Activated B cell treated with CpG ODN at 0.5 μM for 24 hours (primary cell): ENCODE results near the gene FES. TPM values are rescaled to one million over a fixed set of nuclear protein-coding genes. Genes with fewer than 3 reads are reported as not detected.

Experiments used
- ATAC-seq: fragments of 200-7000 bp; cut with Tn5 transposase; one replicate; pipeline ENCODE4 v1.10.0; 2021; ENCODE audit warnings: low read depth, mild to moderate bottlenecking, moderate library complexity
- CTCF ChIA-PET: fragments of 350-600 bp; sonication (Branson Sonifier 250); formaldehyde crosslinking; loops from one replicate; lab custom pipeline; 2021; ENCODE audit warnings: antibody characterized with exemption; lab: Charles Lee
- POLR2A ChIA-PET: fragments of 350-600 bp; sonication (Branson Sonifier 250); formaldehyde crosslinking; loops from one replicate; lab custom pipeline; 2021; ENCODE audit warnings: antibody characterized with exemption; lab: Charles Lee
- DNase-seq: peaks from one replicate; pipeline ENCODE4 v3.0.0; 2022
- H3K27ac Mint-ChIP-seq: one replicate; pipeline ENCODE4 v1.8.0; 2020; ENCODE audit warnings: mixed read lengths
- H3K27me3 Mint-ChIP-seq: one replicate; pipeline ENCODE4 v1.8.0; 2021; ENCODE audit warnings: mixed read lengths
- H3K36me3 Mint-ChIP-seq: one replicate; pipeline ENCODE4 v1.8.0; 2021; ENCODE audit warnings: low read depth, mixed read lengths
- H3K4me1 Mint-ChIP-seq: one replicate; pipeline ENCODE4 v1.8.0; 2021; ENCODE audit warnings: mixed read lengths
- H3K4me3 Mint-ChIP-seq: one replicate; pipeline ENCODE4 v1.8.0; 2020; ENCODE audit warnings: mild to moderate bottlenecking, mixed read lengths
- H3K9me3 Mint-ChIP-seq: one replicate; pipeline ENCODE4 v1.8.0; 2020; ENCODE audit warnings: mixed read lengths
- intact Hi-C: fragments of 100-400 bp; cut with micrococcal nuclease; formaldehyde crosslinking; loops from one replicate; pipeline ENCODE4 v1.15.1; 2024
- total RNA-seq: library from RNA; stranded (reverse); gene quantifications from 2 replicates; pipeline ENCODE4 v1.2.3, GENCODE V29; 2022
- TF ChIP-seq, protein P1 (sequence below): fragments of 200-600 bp; IDR thresholded peaks from one replicate; pipeline ENCODE4 v1.8.0; 2022; ENCODE audit warnings: antibody characterized with exemption, mild to moderate bottlenecking

Gene FES
- total RNA-seq, 1 donor from 2014 or later, result 27.4 TPM

DNA sequence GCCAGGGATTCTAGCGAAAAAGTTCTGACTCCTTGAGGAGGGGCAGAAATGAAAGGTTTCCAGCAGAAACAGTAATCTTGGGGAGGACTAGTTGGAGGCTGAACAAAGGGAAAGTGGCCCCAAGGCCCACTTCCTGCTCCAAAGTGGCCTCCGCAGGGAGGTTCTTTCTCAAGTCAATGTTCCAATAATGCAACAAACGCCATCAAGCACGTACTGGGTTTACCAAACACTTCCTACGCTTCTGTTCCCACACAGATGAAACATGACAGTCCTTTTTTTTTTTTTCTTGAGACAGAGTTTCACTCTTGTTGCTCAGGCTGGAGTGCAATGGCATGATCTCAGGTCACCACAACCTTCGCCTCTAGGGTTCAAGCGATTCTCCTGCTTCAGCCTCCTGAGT lies 60.8 kb downstream of the FES start:
- peaks cover 83% of the 10 kb centered on the region for H3K36me3 Mint-ChIP-seq
- no peak overlapping the region for H3K27ac Mint-ChIP-seq

More for the DNA sequence above, 60.8 kb downstream of the FES start:
- ATAC-seq (no peak), DNase-seq (no peak)
- TF ChIP-seq, protein P1, sequence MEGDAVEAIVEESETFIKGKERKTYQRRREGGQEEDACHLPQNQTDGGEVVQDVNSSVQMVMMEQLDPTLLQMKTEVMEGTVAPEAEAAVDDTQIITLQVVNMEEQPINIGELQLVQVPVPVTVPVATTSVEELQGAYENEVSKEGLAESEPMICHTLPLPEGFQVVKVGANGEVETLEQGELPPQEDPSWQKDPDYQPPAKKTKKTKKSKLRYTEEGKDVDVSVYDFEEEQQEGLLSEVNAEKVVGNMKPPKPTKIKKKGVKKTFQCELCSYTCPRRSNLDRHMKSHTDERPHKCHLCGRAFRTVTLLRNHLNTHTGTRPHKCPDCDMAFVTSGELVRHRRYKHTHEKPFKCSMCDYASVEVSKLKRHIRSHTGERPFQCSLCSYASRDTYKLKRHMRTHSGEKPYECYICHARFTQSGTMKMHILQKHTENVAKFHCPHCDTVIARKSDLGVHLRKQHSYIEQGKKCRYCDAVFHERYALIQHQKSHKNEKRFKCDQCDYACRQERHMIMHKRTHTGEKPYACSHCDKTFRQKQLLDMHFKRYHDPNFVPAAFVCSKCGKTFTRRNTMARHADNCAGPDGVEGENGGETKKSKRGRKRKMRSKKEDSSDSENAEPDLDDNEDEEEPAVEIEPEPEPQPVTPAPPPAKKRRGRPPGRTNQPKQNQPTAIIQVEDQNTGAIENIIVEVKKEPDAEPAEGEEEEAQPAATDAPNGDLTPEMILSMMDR, result no peak
- CTCF ChIA-PET, result no interaction called here
- H3K4me3 Mint-ChIP-seq, result no peak overlapping the region
- H3K9me3 Mint-ChIP-seq, result no peaks in the 10 kb centered on the region
- no peaks in the 10 kb centered on the region for H3K4me1 Mint-ChIP-seq
- intact Hi-C loops, result no loop called here
- POLR2A ChIA-PET, result no interaction called here
- H3K27me3 Mint-ChIP-seq, result no peaks in the 10 kb centered on the region

Other genes with a start within 250 kb of the FES start
- 18.2 and 23.4 TPM in 2 replicates for gene BLM, start 167.2 kb upstream of the FES start, total RNA-seq
- gene FURIN, start 15.9 kb upstream of the FES start, total RNA-seq, result 46.5 and 46.6 TPM in 2 replicates
- 115 and 133 TPM in 2 replicates for gene MAN2A2, start 18.8 kb downstream of the FES start, total RNA-seq
- 17.6 and 19.0 TPM in 2 replicates for gene HDDC3, start 48.0 kb downstream of the FES start, total RNA-seq
- 72.8 and 73.2 TPM in 2 replicates for gene UNC45A, start 50.8 kb downstream of the FES start, total RNA-seq
- 15.7 and 19.3 TPM in 2 replicates for gene RCCD1, start 70.4 kb downstream of the FES start, total RNA-seq
- 8.1 and 9.3 TPM in 2 replicates for gene PRC1, start 110.0 kb downstream of the FES start, total RNA-seq
- gene VPS33B, start 138.1 kb downstream of the FES start, total RNA-seq, result 27.3 and 33.4 TPM in 2 replicates
- not detected in 2 replicates for gene SV2B, start 215.8 kb downstream of the FES start, total RNA-seq